ENCODE measurements around the gene NHS.

- TF ChIP-seq CTCF (IDR thresholded peaks at IDR 0.05; ENCODE audit: low read length): no peak
- TF ChIP-seq EZH2 (IDR thresholded peaks at IDR 0.05; ENCODE audit: borderline replicate concordance, low read length): no peak
These were observed 19.0 kb upstream of the NHS start for GRCh38 chrX:17355976-17356375.

All from OCI-LY1 (cell line).